ENCODE data around the gene CYP2A6. TPM values are rescaled to one million over a fixed set of nuclear protein-coding genes. Genes with fewer than 3 reads are reported as not detected.

CYP2A6 gene
- total and polyA plus RNA-seq, 2 of the 4 experiments (the other 2 are of a cell fraction): not detected

DNA sequence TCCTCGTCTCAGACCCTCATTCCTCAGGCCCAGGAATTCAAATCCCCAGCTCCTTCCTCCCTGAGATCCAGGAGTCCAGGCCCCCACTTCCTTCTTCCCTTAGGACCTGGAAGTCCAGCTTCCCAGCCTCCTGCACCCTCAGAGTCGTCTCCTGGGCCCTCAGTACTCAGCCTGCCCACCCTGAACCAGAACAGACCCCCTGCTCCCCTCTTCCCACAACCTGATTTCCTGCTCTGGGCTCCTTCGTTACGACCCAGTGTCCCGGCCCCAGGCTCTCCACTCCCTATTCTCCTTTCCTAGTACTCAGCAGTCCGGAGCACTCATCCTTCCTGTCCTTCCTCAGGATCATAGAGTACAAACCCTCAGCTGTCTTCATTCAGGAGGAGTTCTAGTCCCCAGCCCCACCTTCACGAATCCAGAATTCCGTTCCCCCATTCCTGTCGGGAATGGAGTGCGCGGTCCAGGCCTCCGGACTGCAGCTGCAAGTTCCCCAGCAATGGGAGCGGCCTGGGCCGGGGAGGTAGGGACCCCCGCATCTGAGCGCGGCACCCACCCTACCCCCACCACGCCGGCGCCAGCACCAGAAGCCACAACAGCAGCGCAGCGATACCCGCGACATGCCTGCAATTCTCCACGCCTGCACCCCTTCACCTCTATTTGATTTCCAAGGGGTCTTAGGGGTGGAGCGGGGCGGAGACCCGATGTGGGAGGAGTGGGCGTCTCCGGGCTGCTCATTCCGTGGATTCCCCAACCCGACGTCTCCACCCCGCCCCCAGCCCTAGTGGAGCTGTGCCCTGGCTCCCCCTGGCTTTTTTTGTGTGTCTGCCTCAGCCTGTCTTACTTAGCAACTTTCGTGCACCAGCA is 38.5 kb downstream of the CYP2A6 start:
- no peak overlapping the region for H2BK20ac ChIP-seq (ENCODE audit: low read depth, low read length)
- intact Hi-C loops (cut with micrococcal nuclease) (no loop called here), dilution Hi-C loops (cut with HindIII; ENCODE audit: low sequenced_read_pairs, unreplicated experiment) (no loop called here), in situ Hi-C loops (cut with MboI; ENCODE audit: low sequenced_read_pairs) (no loop called here)
- H2BK15ac ChIP-seq (ENCODE audit: low read depth, low read length): no peak overlapping the region; the same call in 2 of the 3 replicates
- ChIA-PET POLR2A (ENCODE audit: unreplicated experiment) (interaction anchor here (0.6 kb wide), 1 partner anchor 9 kb away, joined by 4 read pairs; no protein-coding TSS in a partner anchor), CTCF (no interaction called here)
- peak overlapping the region; percentile 63 for H3K14ac ChIP-seq (replicated peaks; ENCODE audit: low read depth, low read length)
- H2AK5ac ChIP-seq (ENCODE audit: low read depth, low read length): peak overlapping the region; percentile 54; the same call in 1 of the 2 replicates
- peak overlapping the region; percentile 47; the same call in 1 of the 2 replicates for H3K4ac ChIP-seq (ENCODE audit: low read depth, low read length)
- H3K4me3 ChIP-seq (ENCODE audit: insufficient read depth, low read depth, low read length): no peak overlapping the region; the same call in 1 of the 2 replicates
- ATAC-seq (ENCODE audit: low read depth) (no peak), DNase-seq (no peak)
- peaks cover 21 to 41% of the 10 kb centered on the region in 2 experiments for H3K79me1 ChIP-seq (ENCODE audit: low read depth in 1 of 2, low read length in 2 of 2)
- 0 out of 2 replicates have a peak, but pooled peaks cover 4% of the 10 kb centered on the region for H3K9me1 ChIP-seq (ENCODE audit: insufficient read depth, low read length)
- TF ChIP-seq NFE2L2 (IDR thresholded peaks at IDR 0.05; ENCODE audit: low read depth, low read length) (no peak), POLR2A (IDR thresholded peaks at IDR 0.05; ENCODE audit: low read depth, low read length) (no peak), BHLHE40 (IDR thresholded peaks at IDR 0.05; ENCODE audit: low read depth, low read length) (no peak), CEBPB (IDR thresholded peaks at IDR 0.05; ENCODE audit: low read depth, low read length) (no peak), RAD21 (IDR thresholded peaks at IDR 0.05; ENCODE audit: low read length) (no peak), MAZ (IDR thresholded peaks at IDR 0.05; ENCODE audit: borderline replicate concordance, low read depth, low read length) (no peak), RFX5 (IDR thresholded peaks at IDR 0.05; ENCODE audit: low read depth, low read length) (no peak), FOS (IDR thresholded peaks at IDR 0.05; ENCODE audit: low read depth, low read length) (no peak), SMC3 (IDR thresholded peaks at IDR 0.05; ENCODE audit: low read depth, low read length) (no peak), MXI1 (IDR thresholded peaks at IDR 0.05; ENCODE audit: borderline replicate concordance, low read depth, low read length) (no peak), RCOR1 (IDR thresholded peaks at IDR 0.05; ENCODE audit: insufficient replicate concordance, low read length) (no peak)
- TF ChIP-seq, protein P1, sequence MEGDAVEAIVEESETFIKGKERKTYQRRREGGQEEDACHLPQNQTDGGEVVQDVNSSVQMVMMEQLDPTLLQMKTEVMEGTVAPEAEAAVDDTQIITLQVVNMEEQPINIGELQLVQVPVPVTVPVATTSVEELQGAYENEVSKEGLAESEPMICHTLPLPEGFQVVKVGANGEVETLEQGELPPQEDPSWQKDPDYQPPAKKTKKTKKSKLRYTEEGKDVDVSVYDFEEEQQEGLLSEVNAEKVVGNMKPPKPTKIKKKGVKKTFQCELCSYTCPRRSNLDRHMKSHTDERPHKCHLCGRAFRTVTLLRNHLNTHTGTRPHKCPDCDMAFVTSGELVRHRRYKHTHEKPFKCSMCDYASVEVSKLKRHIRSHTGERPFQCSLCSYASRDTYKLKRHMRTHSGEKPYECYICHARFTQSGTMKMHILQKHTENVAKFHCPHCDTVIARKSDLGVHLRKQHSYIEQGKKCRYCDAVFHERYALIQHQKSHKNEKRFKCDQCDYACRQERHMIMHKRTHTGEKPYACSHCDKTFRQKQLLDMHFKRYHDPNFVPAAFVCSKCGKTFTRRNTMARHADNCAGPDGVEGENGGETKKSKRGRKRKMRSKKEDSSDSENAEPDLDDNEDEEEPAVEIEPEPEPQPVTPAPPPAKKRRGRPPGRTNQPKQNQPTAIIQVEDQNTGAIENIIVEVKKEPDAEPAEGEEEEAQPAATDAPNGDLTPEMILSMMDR (conservative IDR thresholded peaks at IDR 0.05; ENCODE audit: low read depth, low read length): no peak
- peaks cover 29% of the 10 kb centered on the region; the same call in 1 of the 2 replicates for H3K36me3 ChIP-seq (ENCODE audit: control insufficient read depth, insufficient read depth, low read length)
- peak overlapping the region; percentile 56 for H3K4me2 ChIP-seq (ENCODE audit: low read depth, low read length)
- H2BK120ac ChIP-seq (ENCODE audit: low read depth, low read length): no peak overlapping the region
- H3K9me3 ChIP-seq (ENCODE audit: control insufficient read depth, insufficient read depth, low read length): no peaks in the 10 kb centered on the region
- H4K91ac ChIP-seq (ENCODE audit: insufficient read depth, low read depth, low read length): no peak overlapping the region
- H3K4me1 ChIP-seq (ENCODE audit: control insufficient read depth, insufficient read depth, low read length): peaks cover 8% of the 10 kb centered on the region
- H2BK5ac ChIP-seq (ENCODE audit: low read depth, low read length, poor library complexity, severe bottlenecking): no peak overlapping the region
- no peaks in the 10 kb centered on the region for H3K27me3 ChIP-seq (ENCODE audit: control insufficient read depth, insufficient read depth, low read length)
- H4K5ac ChIP-seq (ENCODE audit: low read depth, low read length): 0 out of 2 replicates have a peak overlapping the region, but pooled peaks have one; percentile 30
- H3K27ac ChIP-seq (ENCODE audit: insufficient read depth, low read length): peak overlapping the region; percentile 35; the same call in 1 of the 2 replicates
- peak overlapping the region; percentile 18 for H2AFZ ChIP-seq (replicated peaks; ENCODE audit: low read length, poor library complexity)
- H3K9ac ChIP-seq (ENCODE audit: low read depth, low read length): no peak overlapping the region; the same call in 1 of the 2 replicates
- no peak overlapping the region for H3K56ac ChIP-seq (ENCODE audit: extremely low read depth, insufficient read depth, low read length)
- H4K20me1 ChIP-seq (ENCODE audit: insufficient read depth, low read length): peaks cover 30% of the 10 kb centered on the region
- WGBS, 2 experiments (ENCODE audit: extremely low coverage in 2 of 2, insufficient read length in 1 of 2): 33% methylated on average over 3 of the region's 35 CpGs; no CpG with 5 or more reads in 1 of the 2 experiments
- no peak overlapping the region for H2AK9ac ChIP-seq (replicated peaks; ENCODE audit: low read depth, low read length, poor library complexity)
- peak overlapping the region; percentile 55; the same call in 1 of the 2 replicates for H3K23ac ChIP-seq (ENCODE audit: low read depth, low read length)
- peak overlapping the region; percentile 41 to 61; a peak in 3 of 4 replicates for H4K8ac ChIP-seq (ENCODE audit: low read depth in 2 of 2, low read length in 2 of 2)
- no TSS peak for BruUV-seq (replicated peaks)
- H3K18ac ChIP-seq (ENCODE audit: low read depth, low read length): 0 out of 2 replicates have a peak overlapping the region, but pooled peaks have one; percentile 42

Measured in IMR-90 (cell line).